BJ (cell line): Measurements from ENCODE around the gene GTF3C6. TPM values are rescaled to one million over a fixed set of nuclear protein-coding genes. Genes with fewer than 3 reads are reported as not detected.

Experiments used
- CTCF ChIA-PET: fragments of 350-600 bp; formaldehyde crosslinking; extraction: SDS; loops from one replicate; lab custom pipeline; 2021; ENCODE audit warnings: antibody characterized with exemption, inconsistent platforms; lab: Yijun Ruan, JAX
- POLR2A ChIA-PET: fragments of 300-600 bp; sonication (Branson Sonifier 250); formaldehyde crosslinking; extraction: SDS; loops from one replicate; lab custom pipeline; 2021; ENCODE audit warnings: antibody characterized with exemption; lab: Charles Lee
- DNase-seq: peaks from one replicate; pipeline ENCODE4 v3.0.0-alpha.2; 2011; ENCODE audit warnings: low read depth
- H3K27me3 ChIP-seq: 2 replicates; pipeline ENCODE4 v1.6.0; 2011; ENCODE audit warnings: low read length; ENCODE audit not compliant: control insufficient read depth, insufficient read depth
- H3K36me3 ChIP-seq: 2 replicates; pipeline ENCODE4 v1.5.1; 2011; ENCODE audit warnings: low read length; ENCODE audit not compliant: control insufficient read depth, insufficient read depth
- H3K4me3 ChIP-seq: 2 replicates; pipeline ENCODE4 v1.5.1; 2011; ENCODE audit warnings: low read depth, mild to moderate bottlenecking, control low read depth, low read length
- polyA minus RNA-seq: library from RNA; depleted of rRNA, polyadenylated mRNA; stranded (reverse); fragments of >200 nt; gene quantifications from 2 replicates; pipeline ENCODE4 v1.2.3, GENCODE V29; 2011; rRNA and poly(A)+ RNA removed
- polyA plus RNA-seq: library from polyadenylated mRNA; depleted of rRNA; stranded (reverse); fragments of >200 nt; gene quantifications from 2 replicates; pipeline ENCODE4 v1.2.3, GENCODE V29; 2011; rRNA removed
- TF ChIP-seq, protein P1 (sequence below): IDR thresholded peaks from 2 replicates; pipeline ENCODE4 v1.5.1; 2011; ENCODE audit warnings: low read depth, mild to moderate bottlenecking, control low read depth, inconsistent platforms, low read length, moderate library complexity; ENCODE audit not compliant: insufficient read depth

GTF3C6 gene
- polyA plus RNA-seq (9.1 and 32.4 TPM in 2 replicates), polyA minus RNA-seq (2.9 and 4.5 TPM in 2 replicates)

- TF ChIP-seq, protein P1, sequence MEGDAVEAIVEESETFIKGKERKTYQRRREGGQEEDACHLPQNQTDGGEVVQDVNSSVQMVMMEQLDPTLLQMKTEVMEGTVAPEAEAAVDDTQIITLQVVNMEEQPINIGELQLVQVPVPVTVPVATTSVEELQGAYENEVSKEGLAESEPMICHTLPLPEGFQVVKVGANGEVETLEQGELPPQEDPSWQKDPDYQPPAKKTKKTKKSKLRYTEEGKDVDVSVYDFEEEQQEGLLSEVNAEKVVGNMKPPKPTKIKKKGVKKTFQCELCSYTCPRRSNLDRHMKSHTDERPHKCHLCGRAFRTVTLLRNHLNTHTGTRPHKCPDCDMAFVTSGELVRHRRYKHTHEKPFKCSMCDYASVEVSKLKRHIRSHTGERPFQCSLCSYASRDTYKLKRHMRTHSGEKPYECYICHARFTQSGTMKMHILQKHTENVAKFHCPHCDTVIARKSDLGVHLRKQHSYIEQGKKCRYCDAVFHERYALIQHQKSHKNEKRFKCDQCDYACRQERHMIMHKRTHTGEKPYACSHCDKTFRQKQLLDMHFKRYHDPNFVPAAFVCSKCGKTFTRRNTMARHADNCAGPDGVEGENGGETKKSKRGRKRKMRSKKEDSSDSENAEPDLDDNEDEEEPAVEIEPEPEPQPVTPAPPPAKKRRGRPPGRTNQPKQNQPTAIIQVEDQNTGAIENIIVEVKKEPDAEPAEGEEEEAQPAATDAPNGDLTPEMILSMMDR: no peak
- POLR2A ChIA-PET: interaction anchor here (0.5 to 1.0 kb wide), 7 partner anchors 14 to 1124 kb away, joined by 3 to 10 read pairs (median 3); no protein-coding TSS in a partner anchor
- Histone ChIP-seq H3K4me3 (peak within 1 kb of the TSS; percentile 87), H3K27me3 (no peaks in the 10 kb centered on the region), H3K36me3 (no peaks in the 10 kb centered on the region; the same call in 1 of the 2 replicates)
- CTCF ChIA-PET: interaction anchor here (0.6 to 1.9 kb wide), 6 partner anchors 9 to 430 kb away, joined by 3 to 10 read pairs (median 6); no protein-coding TSS in a partner anchor
- peak; percentile 41 for DNase-seq
These were observed at the start of gene GTF3C6 for GRCh38 chr6:110958329-110959192. TSS of gene GTF3C6 (plus strand) at chr6:110958706. CDS start at chr6:110958770, 64 bp downstream.

GRCh38 chr6:110930781-110931180 is 27.7 kb upstream of the GTF3C6 start:
- ChIA-PET POLR2A (no interaction called here), CTCF (no interaction called here)
- no peaks in the 10 kb centered on the region for H3K36me3 ChIP-seq
- no peak for DNase-seq
- H3K27me3 ChIP-seq: no peaks in the 10 kb centered on the region
- TF ChIP-seq, protein P1: no peak
- no peak overlapping the region for H3K4me3 ChIP-seq

GRCh38 chr6:110933912-110934311 is 24.6 kb upstream of the GTF3C6 start:
- DNase-seq: no peak
- Histone ChIP-seq H3K36me3 (no peaks in the 10 kb centered on the region), H3K27me3 (no peaks in the 10 kb centered on the region), H3K4me3 (no peak overlapping the region)
- TF ChIP-seq, protein P1: no peak
- ChIA-PET POLR2A (interaction anchor here (0.5 to 0.6 kb wide), 2 partner anchors 10 to 297 kb away, joined by 3 to 4 read pairs; no protein-coding TSS in a partner anchor), CTCF (interaction anchor here (0.5 to 1.4 kb wide), 4 partner anchors 10 to 274 kb away, joined by 3 to 4 read pairs (median 3); no protein-coding TSS in a partner anchor)

- CTCF ChIA-PET: interaction anchor here (0.6 kb wide), 1 partner anchor 10 kb away, joined by 3 read pairs; no protein-coding TSS in a partner anchor
- Histone ChIP-seq H3K36me3 (no peaks in the 10 kb centered on the region), H3K4me3 (no peak overlapping the region), H3K27me3 (no peaks in the 10 kb centered on the region)
- TF ChIP-seq, protein P1: no peak
- no peak for DNase-seq
- POLR2A ChIA-PET: interaction anchor here (0.5 kb wide), 1 partner anchor 10 kb away, joined by 4 read pairs; no protein-coding TSS in a partner anchor
These were observed 24.1 kb upstream of the GTF3C6 start for GRCh38 chr6:110934381-110934898.

DNA sequence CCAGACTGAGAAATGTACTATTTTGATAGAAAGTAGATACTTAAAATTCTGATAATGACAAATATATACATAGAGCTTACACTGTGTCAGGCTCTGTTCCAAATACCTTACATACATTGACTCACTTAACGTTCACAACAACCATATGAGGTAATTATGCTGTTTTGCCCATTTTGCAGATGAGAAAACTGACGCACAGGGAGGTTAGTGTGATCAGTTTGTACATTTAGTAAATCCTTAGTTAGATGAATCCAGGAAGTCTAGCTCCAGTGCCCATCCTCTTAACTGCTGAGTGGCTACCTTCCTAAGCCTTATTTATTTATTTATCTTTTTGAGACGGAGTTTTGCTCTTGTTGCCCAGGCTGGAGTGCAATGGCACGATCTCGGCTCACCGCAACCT is 23.3 kb upstream of the GTF3C6 start:
- DNase-seq: no peak
- ChIA-PET CTCF (interaction anchor here (0.5 kb wide), 1 partner anchor 162 kb away, joined by 4 read pairs; no protein-coding TSS in a partner anchor), POLR2A (no interaction called here)
- H3K27me3 ChIP-seq: no peaks in the 10 kb centered on the region
- TF ChIP-seq, protein P1: no peak
- no peaks in the 10 kb centered on the region for H3K36me3 ChIP-seq
- no peak overlapping the region for H3K4me3 ChIP-seq
